Measurements from ENCODE around the gene ARFGEF3. TPM values are rescaled to one million over a fixed set of nuclear protein-coding genes. Genes with fewer than 3 reads are reported as not detected.
"Not testable (repeated sequence)": the region's sequence is repeated elsewhere in the genome, so short reads cannot be mapped to it uniquely, and the experiment has no call there.

Gene ARFGEF3
- total RNA-seq, 1 donor from 2014 or later: 1.9 TPM

DNA sequence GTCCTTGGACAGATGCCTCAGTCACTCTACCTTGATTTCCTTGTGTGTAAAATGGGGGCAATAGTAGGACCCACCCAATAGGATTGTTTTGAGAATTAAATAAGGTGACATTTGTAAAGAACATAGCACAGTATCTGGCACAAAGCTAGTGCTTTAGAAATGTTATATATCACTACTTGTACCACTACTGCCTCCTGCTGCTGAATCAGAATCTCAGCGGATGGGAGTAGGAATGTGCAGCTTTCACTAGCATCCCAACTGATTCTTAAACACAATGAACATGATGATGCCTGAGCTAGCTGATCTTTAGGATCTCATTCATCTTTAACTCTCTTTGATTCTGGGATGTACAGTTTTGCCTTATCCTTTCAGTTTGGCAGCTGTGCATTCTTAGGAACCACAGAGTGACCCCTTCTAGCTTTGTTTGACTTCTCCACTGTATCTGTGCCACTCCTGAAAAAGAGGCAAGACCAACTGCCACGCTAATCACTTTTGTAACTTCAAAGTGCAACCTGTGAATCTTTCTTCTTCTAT is 49.4 kb downstream of the ARFGEF3 start:
- no peak overlapping the region for H3K27ac ChIP-seq (ENCODE audit: low read depth, low read length)
- no peaks in the 10 kb centered on the region for H3K4me1 ChIP-seq (ENCODE audit: insufficient read depth, low read length)
- no peak overlapping the region for H3K4me2 ChIP-seq (ENCODE audit: low read length)
- no peak overlapping the region for H3K4me3 ChIP-seq (ENCODE audit: insufficient read depth, low read depth, low read length)
- no peaks in the 10 kb centered on the region for H3K9me3 Mint-ChIP-seq (ENCODE audit: unreplicated experiment)
- DNase-seq (ENCODE audit: low read depth) (no peak), FAIRE-seq (no peak)
- H3K27me3 Mint-ChIP-seq (ENCODE audit: low read depth, unreplicated experiment): no peaks in the 10 kb centered on the region
- no peak overlapping the region for H3K9ac ChIP-seq (ENCODE audit: low read length)
- no peaks in the 10 kb centered on the region for H4K20me1 ChIP-seq (ENCODE audit: insufficient read depth, low read length)
- H3K27me3 ChIP-seq (ENCODE audit: insufficient read depth, low read length): no peaks in the 10 kb centered on the region
- H3K79me2 ChIP-seq (ENCODE audit: insufficient read depth, low read length): no peaks in the 10 kb centered on the region
- TF ChIP-seq, protein P1, sequence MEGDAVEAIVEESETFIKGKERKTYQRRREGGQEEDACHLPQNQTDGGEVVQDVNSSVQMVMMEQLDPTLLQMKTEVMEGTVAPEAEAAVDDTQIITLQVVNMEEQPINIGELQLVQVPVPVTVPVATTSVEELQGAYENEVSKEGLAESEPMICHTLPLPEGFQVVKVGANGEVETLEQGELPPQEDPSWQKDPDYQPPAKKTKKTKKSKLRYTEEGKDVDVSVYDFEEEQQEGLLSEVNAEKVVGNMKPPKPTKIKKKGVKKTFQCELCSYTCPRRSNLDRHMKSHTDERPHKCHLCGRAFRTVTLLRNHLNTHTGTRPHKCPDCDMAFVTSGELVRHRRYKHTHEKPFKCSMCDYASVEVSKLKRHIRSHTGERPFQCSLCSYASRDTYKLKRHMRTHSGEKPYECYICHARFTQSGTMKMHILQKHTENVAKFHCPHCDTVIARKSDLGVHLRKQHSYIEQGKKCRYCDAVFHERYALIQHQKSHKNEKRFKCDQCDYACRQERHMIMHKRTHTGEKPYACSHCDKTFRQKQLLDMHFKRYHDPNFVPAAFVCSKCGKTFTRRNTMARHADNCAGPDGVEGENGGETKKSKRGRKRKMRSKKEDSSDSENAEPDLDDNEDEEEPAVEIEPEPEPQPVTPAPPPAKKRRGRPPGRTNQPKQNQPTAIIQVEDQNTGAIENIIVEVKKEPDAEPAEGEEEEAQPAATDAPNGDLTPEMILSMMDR (IDR thresholded peaks at IDR 0.05; ENCODE audit: insufficient read depth, low read depth, low read length): no peak
- TF ChIP-seq EZH2 (IDR thresholded peaks at IDR 0.05; ENCODE audit: insufficient read depth, low read length): no peak
- H3K36me3 ChIP-seq (ENCODE audit: insufficient read depth, low read length): no peaks in the 10 kb centered on the region
- no peak overlapping the region for H3K4me3 Mint-ChIP-seq (ENCODE audit: unreplicated experiment)
- no peak overlapping the region for H3K27ac Mint-ChIP-seq (ENCODE audit: unreplicated experiment)
- no peaks in the 10 kb centered on the region for H3K36me3 Mint-ChIP-seq (ENCODE audit: low read depth, unreplicated experiment)
- H3K9me3 ChIP-seq (ENCODE audit: insufficient read depth, low read depth, low read length): no peaks in the 10 kb centered on the region
- no peak overlapping the region for H2AFZ ChIP-seq (ENCODE audit: low read depth, low read length)
- H3K4me1 Mint-ChIP-seq (ENCODE audit: low read depth, unreplicated experiment): no peaks in the 10 kb centered on the region

DNA sequence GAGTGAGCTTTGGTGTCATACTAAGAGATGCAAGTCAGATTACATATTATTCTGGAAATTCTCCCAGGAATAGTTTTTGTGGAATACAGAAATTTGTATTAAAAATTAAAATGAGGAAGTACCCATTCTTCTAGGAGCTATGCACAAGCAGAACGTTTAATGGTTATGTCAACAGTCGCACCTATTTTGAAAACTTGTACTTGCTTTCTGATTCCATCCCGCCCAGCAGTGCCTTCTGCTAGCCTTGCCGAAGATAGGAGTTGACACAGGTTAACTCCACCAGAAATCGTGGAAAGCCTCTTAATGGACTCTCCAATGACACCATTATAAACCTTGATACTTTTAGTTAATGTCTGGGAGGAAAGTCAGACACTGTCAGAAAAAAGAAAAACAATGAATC is 49.9 kb downstream of the ARFGEF3 start:
- no peak overlapping the region for H3K27ac ChIP-seq (ENCODE audit: low read depth, low read length)
- Mint-ChIP-seq H3K27ac (ENCODE audit: unreplicated experiment) (no peak overlapping the region), H3K36me3 (ENCODE audit: low read depth, unreplicated experiment) (no peaks in the 10 kb centered on the region), H3K4me3 (ENCODE audit: unreplicated experiment) (no peak overlapping the region), H3K4me1 (ENCODE audit: low read depth, unreplicated experiment) (no peaks in the 10 kb centered on the region), H3K9me3 (ENCODE audit: unreplicated experiment) (no peaks in the 10 kb centered on the region), H3K27me3 (ENCODE audit: low read depth, unreplicated experiment) (no peaks in the 10 kb centered on the region)
- H3K4me2 ChIP-seq (ENCODE audit: low read length): no peak overlapping the region
- no peak for DNase-seq (ENCODE audit: low read depth)
- H3K9ac ChIP-seq (ENCODE audit: low read length): no peak overlapping the region
- no peaks in the 10 kb centered on the region for H3K4me1 ChIP-seq (ENCODE audit: insufficient read depth, low read length)
- no peaks in the 10 kb centered on the region for H3K27me3 ChIP-seq (ENCODE audit: insufficient read depth, low read length)
- FAIRE-seq: no peak
- no peak overlapping the region for H2AFZ ChIP-seq (ENCODE audit: low read depth, low read length)
- H3K79me2 ChIP-seq (ENCODE audit: insufficient read depth, low read length): no peaks in the 10 kb centered on the region
- no peak for TF ChIP-seq EZH2 (IDR thresholded peaks at IDR 0.05; ENCODE audit: insufficient read depth, low read length)
- TF ChIP-seq, protein P1 (IDR thresholded peaks at IDR 0.05; ENCODE audit: insufficient read depth, low read depth, low read length): no peak
- H3K4me3 ChIP-seq (ENCODE audit: insufficient read depth, low read depth, low read length): no peak overlapping the region
- no peaks in the 10 kb centered on the region for H3K9me3 ChIP-seq (ENCODE audit: insufficient read depth, low read depth, low read length)
- H3K36me3 ChIP-seq (ENCODE audit: insufficient read depth, low read length): no peaks in the 10 kb centered on the region
- no peaks in the 10 kb centered on the region for H4K20me1 ChIP-seq (ENCODE audit: insufficient read depth, low read length)

DNA sequence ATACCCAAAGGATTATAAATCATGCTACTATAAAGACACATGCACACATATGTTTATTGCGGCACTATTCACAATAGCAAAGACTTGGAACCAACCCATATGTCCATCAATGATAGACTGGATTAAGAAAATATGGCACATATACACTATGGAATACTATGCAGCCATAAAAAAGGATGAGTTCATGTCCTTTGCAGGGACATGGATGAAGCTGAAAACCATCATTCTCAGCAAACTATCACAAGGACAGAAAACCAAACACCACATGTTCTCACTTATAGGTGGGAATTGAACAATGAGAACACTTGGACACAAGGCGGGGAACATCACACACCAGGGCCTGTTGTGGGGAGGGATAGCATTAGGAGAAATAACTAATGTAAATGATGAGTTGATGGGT is 50.8 kb downstream of the ARFGEF3 start:
- not testable (repeated sequence) for H3K79me2 ChIP-seq (ENCODE audit: insufficient read depth, low read length); H3K9me3 ChIP-seq (ENCODE audit: insufficient read depth, low read depth, low read length); H3K27me3 Mint-ChIP-seq (ENCODE audit: low read depth, unreplicated experiment); H3K27ac Mint-ChIP-seq (ENCODE audit: unreplicated experiment); H3K27me3 ChIP-seq (ENCODE audit: insufficient read depth, low read length); H3K4me1 Mint-ChIP-seq (ENCODE audit: low read depth, unreplicated experiment); H3K4me2 ChIP-seq (ENCODE audit: low read length); DNase-seq (ENCODE audit: low read depth); H3K4me3 Mint-ChIP-seq (ENCODE audit: unreplicated experiment); FAIRE-seq; H3K36me3 Mint-ChIP-seq (ENCODE audit: low read depth, unreplicated experiment); H3K9ac ChIP-seq (ENCODE audit: low read length); H3K9me3 Mint-ChIP-seq (ENCODE audit: unreplicated experiment); H3K36me3 ChIP-seq (ENCODE audit: insufficient read depth, low read length); H4K20me1 ChIP-seq (ENCODE audit: insufficient read depth, low read length); H3K4me1 ChIP-seq (ENCODE audit: insufficient read depth, low read length); H3K4me3 ChIP-seq (ENCODE audit: insufficient read depth, low read depth, low read length); H2AFZ ChIP-seq (ENCODE audit: low read depth, low read length); H3K27ac ChIP-seq (ENCODE audit: low read depth, low read length)

Data from astrocyte (in vitro differentiated cells and primary cell).